HAP-1 (cell line): ENCODE measurements around the gene NOTCH1.

Experiments
- DNase-seq, 2 experiments: peaks; one replicate each; pipeline ENCODE4 v3.0.0-alpha.2; 2016 to 2020; ENCODE audit warnings: low spot score in 2 of 2
- H3K27me3 ChIP-seq: fragments of 250-450 bp; sonication (Bioruptor Pico); 2 replicates; pipeline ENCODE4 v1.5.1; 2020; ENCODE audit warnings: low read depth, mild to moderate bottlenecking, moderate library complexity
- H3K36me3 ChIP-seq: fragments of 250-450 bp; sonication (Bioruptor Pico); replicated peaks from 2 replicates; pipeline ENCODE4 v1.5.1; 2020; ENCODE audit warnings: mild to moderate bottlenecking
- H3K4me1 ChIP-seq: fragments of 250-450 bp; sonication (Bioruptor Pico); 2 replicates; pipeline ENCODE4 v1.5.1; 2020; ENCODE audit warnings: mild to moderate bottlenecking
- H3K4me3 ChIP-seq: fragments of 250-450 bp; sonication (Bioruptor Pico); 2 replicates; pipeline ENCODE4 v1.5.1; 2020; ENCODE audit warnings: mild to moderate bottlenecking, moderate library complexity
- H3K9me3 ChIP-seq: fragments of 250-450 bp; sonication (Bioruptor Pico); 2 replicates; pipeline ENCODE4 v1.5.1; 2020; ENCODE audit warnings: mild to moderate bottlenecking, moderate library complexity
- in situ Hi-C: fragments of 300-500 bp; cut with MboI; formaldehyde crosslinking; loops from 3 replicates; pipeline ENCODE4 v1.14.3; 2020; ENCODE audit warnings: low sequenced_read_pairs, inconsistent platforms, mixed read lengths

The NOTCH1 gene

GRCh38 chr9:136551401-136552116 is 5.7 kb upstream of the NOTCH1 start:
- Histone ChIP-seq H3K4me1 (peaks cover 7% of the 10 kb centered on the region), H3K27me3 (no peaks in the 10 kb centered on the region), H3K36me3 (no peaks in the 10 kb centered on the region), H3K9me3 (no peaks in the 10 kb centered on the region), H3K4me3 (no peak overlapping the region)
- peak in 1 of 2 experiments; percentile 69 for DNase-seq
- in situ Hi-C loops = no loop called here

DNA sequence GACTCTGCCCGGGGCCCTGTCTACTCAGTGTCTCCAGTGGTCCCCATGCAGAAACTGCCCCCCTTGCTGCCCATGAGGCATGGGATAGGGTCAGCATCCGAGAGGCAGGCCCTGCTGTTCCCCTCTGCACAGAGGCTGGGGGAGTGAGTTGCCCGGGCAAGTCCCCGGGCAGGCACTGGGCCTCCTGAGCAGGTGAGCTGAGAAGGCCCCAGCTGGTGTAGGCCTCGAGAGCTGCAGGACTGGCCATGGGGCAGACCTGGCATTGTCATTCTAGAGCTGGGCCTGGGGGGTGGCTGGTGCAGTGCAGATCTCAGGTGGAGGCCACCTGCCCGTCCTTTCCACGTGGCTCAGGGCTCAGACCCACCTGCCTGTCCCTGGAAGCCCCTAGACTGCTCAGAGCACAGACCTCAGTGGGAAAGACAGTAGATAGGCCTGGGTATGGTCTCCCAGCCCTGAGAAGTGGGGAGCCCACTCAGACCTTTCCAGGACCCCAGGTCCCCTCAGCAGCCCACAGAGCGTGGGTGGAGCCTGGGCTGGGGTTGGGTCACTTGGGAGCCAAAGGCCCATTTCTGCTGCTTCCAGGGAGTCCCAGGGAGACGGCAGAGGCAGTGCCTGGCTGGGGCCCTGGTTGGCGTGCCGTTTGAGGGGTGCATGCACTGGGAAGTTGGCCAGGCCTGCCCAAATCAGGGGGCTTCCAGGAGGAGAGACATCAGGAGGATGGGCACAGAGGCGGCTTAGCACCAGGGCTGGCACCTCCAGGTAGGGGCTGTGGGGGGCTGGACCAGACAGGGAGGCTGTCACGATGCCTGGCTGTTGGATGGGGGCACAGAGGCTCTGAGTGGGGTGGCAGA is 4.8 kb upstream of the NOTCH1 start:
- in situ Hi-C loops = no loop called here
- H3K27me3 ChIP-seq = no peaks in the 10 kb centered on the region
- no peaks in the 10 kb centered on the region for H3K9me3 ChIP-seq
- DNase-seq = no peak
- H3K36me3 ChIP-seq = no peaks in the 10 kb centered on the region
- H3K4me1 ChIP-seq = peaks cover 10% of the 10 kb centered on the region
- no peak overlapping the region for H3K4me3 ChIP-seq

- H3K4me1 ChIP-seq = peaks cover 13% of the 10 kb centered on the region
- H3K4me3 ChIP-seq = no peak overlapping the region
- DNase-seq = no peak
- no peaks in the 10 kb centered on the region for H3K36me3 ChIP-seq
- no peaks in the 10 kb centered on the region for H3K9me3 ChIP-seq
- H3K27me3 ChIP-seq = no peaks in the 10 kb centered on the region
- in situ Hi-C loops = no loop called here
These were observed 3.4 kb upstream of the NOTCH1 start for GRCh38 chr9:136549010-136549980.

- no peak overlapping the region for H3K4me3 ChIP-seq
- no peak for DNase-seq
- no peaks in the 10 kb centered on the region for H3K27me3 ChIP-seq
- H3K36me3 ChIP-seq = peaks cover 6% of the 10 kb centered on the region; the same call in 1 of the 2 replicates
- H3K9me3 ChIP-seq = no peaks in the 10 kb centered on the region
- in situ Hi-C loops = no loop called here
- peaks cover 18% of the 10 kb centered on the region for H3K4me1 ChIP-seq
These were observed 1.8 kb upstream of the NOTCH1 start for GRCh38 chr9:136547508-136548215.

DNA sequence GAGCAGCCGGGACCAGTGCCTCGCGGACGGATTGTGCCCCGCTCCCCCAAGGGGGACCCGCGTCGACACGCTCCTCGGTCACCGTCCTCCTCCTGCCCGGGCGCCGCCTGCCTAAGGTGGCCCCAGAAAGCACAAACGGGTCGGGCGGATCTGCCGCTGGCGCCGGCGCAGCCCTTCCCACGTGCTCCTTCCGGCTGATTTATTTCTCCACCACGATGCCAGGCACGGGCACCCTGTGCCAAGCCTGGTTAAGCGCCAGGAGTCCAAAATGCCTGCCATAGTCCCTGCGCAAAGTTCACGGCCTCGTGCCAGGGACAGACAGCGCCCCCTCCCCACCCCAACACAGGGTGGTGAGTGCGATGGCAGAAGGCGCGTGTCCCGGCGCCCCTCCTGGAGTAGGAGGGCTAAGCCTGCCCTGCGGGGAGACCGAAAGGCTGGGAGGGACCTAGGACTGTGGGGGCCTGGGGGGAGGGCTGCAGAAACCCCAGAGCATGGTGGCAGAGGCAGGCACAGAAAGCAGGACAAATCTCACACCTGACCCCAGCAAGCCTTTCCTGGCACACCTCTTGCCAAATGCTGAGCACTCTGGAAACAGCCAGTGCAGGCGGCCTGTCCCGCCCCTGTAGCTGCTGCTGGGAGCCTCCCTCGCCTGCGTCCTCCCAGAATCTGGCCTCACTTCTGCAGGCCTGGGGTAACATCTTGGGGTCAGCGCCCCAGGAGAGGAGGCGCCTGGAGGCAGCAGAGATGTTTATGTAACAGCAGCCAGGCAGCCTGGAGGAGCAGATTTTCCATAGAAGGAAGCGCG is 1.1 kb upstream of the NOTCH1 start:
- in situ Hi-C loops = no loop called here

GRCh38 chr9:136545692-136545964 is 220 bp downstream of the NOTCH1 start:
- H3K4me1 ChIP-seq = peaks cover 18% of the 10 kb centered on the region
- DNase-seq = no peak
- peak overlapping the region; percentile 57 for H3K4me3 ChIP-seq
- peaks cover 6% of the 10 kb centered on the region; the same call in 1 of the 2 replicates for H3K36me3 ChIP-seq
- in situ Hi-C loops = no loop called here
- H3K9me3 ChIP-seq = no peaks in the 10 kb centered on the region
- no peaks in the 10 kb centered on the region for H3K27me3 ChIP-seq

More for the DNA sequence above, 1.1 kb upstream of the NOTCH1 start:
- peaks cover 6% of the 10 kb centered on the region; the same call in 1 of the 2 replicates for H3K36me3 ChIP-seq
- H3K27me3 ChIP-seq = no peaks in the 10 kb centered on the region
- peaks cover 18% of the 10 kb centered on the region for H3K4me1 ChIP-seq
- no peaks in the 10 kb centered on the region for H3K9me3 ChIP-seq
- H3K4me3 ChIP-seq = peak overlapping the region; percentile 45
- DNase-seq = peak in 1 of 2 experiments; percentile 54

GRCh38 chr9:136544964-136545691 is 720 bp downstream of the NOTCH1 start:
- peak in 1 of 2 experiments; percentile 49 for DNase-seq

DNA sequence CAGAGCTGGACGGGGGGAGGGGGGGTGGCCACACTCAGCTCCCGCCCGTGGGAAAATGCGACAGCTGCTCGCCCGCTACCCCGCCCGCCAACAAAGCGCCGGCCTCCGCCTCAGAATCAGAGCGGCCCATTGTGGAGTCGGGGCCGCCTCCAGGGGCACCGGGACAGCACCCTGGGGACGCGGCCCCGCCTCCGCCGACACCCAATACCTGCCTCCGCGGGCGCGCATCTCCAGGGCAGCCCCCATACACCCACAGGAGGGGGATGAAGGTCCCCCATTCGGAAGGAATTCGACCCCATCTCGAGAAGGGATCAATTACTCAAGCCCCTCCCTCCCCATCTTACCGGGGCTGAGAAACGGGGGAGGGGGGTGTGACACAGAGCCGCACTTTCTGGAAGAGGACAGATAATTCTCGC is 1.3 kb downstream of the NOTCH1 start:
- peak; percentile 34 to 73 for DNase-seq
- Histone ChIP-seq H3K4me3 (peak overlapping the region; percentile 57), H3K9me3 (no peaks in the 10 kb centered on the region), H3K27me3 (no peaks in the 10 kb centered on the region), H3K36me3 (peaks cover 6% of the 10 kb centered on the region; the same call in 1 of the 2 replicates), H3K4me1 (peaks cover 18% of the 10 kb centered on the region)
- in situ Hi-C loops = no loop called here

More at GRCh38 chr9:136544964-136545691, 720 bp downstream of the NOTCH1 start:
- in situ Hi-C loops = no loop called here
- Histone ChIP-seq H3K9me3 (no peaks in the 10 kb centered on the region), H3K36me3 (peaks cover 6% of the 10 kb centered on the region; the same call in 1 of the 2 replicates), H3K4me3 (peak overlapping the region; percentile 57), H3K27me3 (no peaks in the 10 kb centered on the region), H3K4me1 (peaks cover 18% of the 10 kb centered on the region)

GRCh38 chr9:136543830-136544547 is 1.9 kb downstream of the NOTCH1 start:
- H3K4me3 ChIP-seq = peak overlapping the region; percentile 57
- no peaks in the 10 kb centered on the region for H3K9me3 ChIP-seq
- H3K4me1 ChIP-seq = peaks cover 18% of the 10 kb centered on the region
- H3K36me3 ChIP-seq = peaks cover 6% of the 10 kb centered on the region; the same call in 1 of the 2 replicates
- no peak for DNase-seq
- no peaks in the 10 kb centered on the region for H3K27me3 ChIP-seq
- in situ Hi-C loops = no loop called here

- in situ Hi-C loops = no loop called here
- peaks cover 18% of the 10 kb centered on the region for H3K4me1 ChIP-seq
- H3K27me3 ChIP-seq = no peaks in the 10 kb centered on the region
- no peaks in the 10 kb centered on the region for H3K9me3 ChIP-seq
- peaks cover 6% of the 10 kb centered on the region; the same call in 1 of the 2 replicates for H3K36me3 ChIP-seq
- H3K4me3 ChIP-seq = no peak overlapping the region
- DNase-seq = no peak
These were observed 2.6 kb downstream of the NOTCH1 start for GRCh38 chr9:136543280-136543679.

- Histone ChIP-seq H3K27me3 (no peaks in the 10 kb centered on the region), H3K4me3 (no peak overlapping the region), H3K4me1 (peaks cover 18% of the 10 kb centered on the region), H3K9me3 (no peaks in the 10 kb centered on the region), H3K36me3 (peaks cover 6% of the 10 kb centered on the region; the same call in 1 of the 2 replicates)
- in situ Hi-C loops = no loop called here
- DNase-seq = peak in 1 of 2 experiments; percentile 35
These were observed 3.4 kb downstream of the NOTCH1 start for GRCh38 chr9:136542241-136543040.
